ENCODE results near the gene DEF6.
A peak's percentile ranks its signal among the peaks of the same experiment; 100 is the strongest.

Gene DEF6

DNA sequence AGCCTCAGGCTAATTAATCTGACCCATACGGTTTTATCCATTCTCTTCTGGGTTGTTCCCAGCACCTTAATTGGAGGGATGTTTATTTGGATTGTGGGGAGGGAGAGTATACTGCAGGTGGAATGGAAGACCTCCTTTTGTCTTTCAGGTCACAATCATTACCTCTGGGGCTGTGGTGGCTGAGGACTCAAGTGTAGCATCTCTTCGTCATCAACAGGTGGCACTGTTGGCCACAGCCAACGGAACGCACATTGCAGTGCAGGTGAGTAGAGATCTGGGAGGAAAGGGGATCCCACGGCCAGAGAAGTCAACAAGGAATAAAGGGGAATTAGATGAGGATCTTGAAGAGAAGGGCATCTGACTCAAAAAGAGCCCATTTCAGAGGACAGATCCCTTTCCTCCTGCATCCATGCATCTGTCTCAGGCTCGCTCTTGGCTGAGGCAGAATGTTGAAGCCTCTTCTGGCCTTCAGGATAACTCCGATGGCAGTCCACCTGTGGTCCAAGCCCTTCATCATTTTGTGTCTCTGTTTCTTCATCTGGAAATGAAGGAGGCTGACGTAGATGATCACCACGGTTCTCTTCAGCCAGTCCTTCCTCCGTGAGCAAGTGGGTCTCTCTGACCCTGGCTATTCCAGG lies 3.2 kb upstream of the DEF6 start:
- H3K27me3 ChIP-seq (ENCODE audit: insufficient read depth, low read depth, severe bottlenecking) = no peaks in the 10 kb centered on the region
- peak; percentile 68 for DNase-seq
- TF ChIP-seq, protein P1, sequence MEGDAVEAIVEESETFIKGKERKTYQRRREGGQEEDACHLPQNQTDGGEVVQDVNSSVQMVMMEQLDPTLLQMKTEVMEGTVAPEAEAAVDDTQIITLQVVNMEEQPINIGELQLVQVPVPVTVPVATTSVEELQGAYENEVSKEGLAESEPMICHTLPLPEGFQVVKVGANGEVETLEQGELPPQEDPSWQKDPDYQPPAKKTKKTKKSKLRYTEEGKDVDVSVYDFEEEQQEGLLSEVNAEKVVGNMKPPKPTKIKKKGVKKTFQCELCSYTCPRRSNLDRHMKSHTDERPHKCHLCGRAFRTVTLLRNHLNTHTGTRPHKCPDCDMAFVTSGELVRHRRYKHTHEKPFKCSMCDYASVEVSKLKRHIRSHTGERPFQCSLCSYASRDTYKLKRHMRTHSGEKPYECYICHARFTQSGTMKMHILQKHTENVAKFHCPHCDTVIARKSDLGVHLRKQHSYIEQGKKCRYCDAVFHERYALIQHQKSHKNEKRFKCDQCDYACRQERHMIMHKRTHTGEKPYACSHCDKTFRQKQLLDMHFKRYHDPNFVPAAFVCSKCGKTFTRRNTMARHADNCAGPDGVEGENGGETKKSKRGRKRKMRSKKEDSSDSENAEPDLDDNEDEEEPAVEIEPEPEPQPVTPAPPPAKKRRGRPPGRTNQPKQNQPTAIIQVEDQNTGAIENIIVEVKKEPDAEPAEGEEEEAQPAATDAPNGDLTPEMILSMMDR (IDR thresholded peaks at IDR 0.05; ENCODE audit: low read depth, low read length) = peak; percentile 97
- H3K4me3 ChIP-seq (ENCODE audit: low read depth, low read length) = no peak overlapping the region
- peaks cover 76% of the 10 kb centered on the region for H3K36me3 ChIP-seq
- H3K27ac ChIP-seq = no peak overlapping the region
- no peaks in the 10 kb centered on the region for H3K9me3 ChIP-seq (ENCODE audit: severe bottlenecking)

DNA sequence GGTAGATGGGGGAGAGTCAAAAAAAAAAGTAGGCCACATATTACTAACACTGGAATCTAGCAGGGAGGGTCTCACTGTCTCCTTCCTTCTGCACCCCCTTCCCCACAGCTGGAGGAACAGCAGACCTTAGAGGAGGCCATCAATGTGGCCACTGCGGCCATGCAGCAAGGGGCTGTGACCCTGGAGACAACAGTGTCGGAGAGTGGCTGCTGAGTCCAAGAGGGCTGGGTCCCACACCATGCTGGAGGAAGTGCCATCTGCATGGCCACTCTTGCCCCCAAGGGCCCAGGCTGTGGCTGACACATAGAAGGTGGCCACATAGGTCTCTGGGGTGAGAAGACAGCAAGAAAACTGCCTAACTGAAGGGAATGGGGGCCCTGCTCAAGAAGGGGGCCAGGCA lies 2.6 kb upstream of the DEF6 start:
- no peaks in the 10 kb centered on the region for H3K27me3 ChIP-seq (ENCODE audit: insufficient read depth, low read depth, severe bottlenecking)
- DNase-seq = no peak
- no peak overlapping the region for H3K4me3 ChIP-seq (ENCODE audit: low read depth, low read length)
- peaks cover 70% of the 10 kb centered on the region for H3K36me3 ChIP-seq
- TF ChIP-seq, protein P1 (IDR thresholded peaks at IDR 0.05; ENCODE audit: low read depth, low read length) = no peak
- H3K9me3 ChIP-seq (ENCODE audit: severe bottlenecking) = no peaks in the 10 kb centered on the region
- H3K27ac ChIP-seq = no peak overlapping the region

DNA sequence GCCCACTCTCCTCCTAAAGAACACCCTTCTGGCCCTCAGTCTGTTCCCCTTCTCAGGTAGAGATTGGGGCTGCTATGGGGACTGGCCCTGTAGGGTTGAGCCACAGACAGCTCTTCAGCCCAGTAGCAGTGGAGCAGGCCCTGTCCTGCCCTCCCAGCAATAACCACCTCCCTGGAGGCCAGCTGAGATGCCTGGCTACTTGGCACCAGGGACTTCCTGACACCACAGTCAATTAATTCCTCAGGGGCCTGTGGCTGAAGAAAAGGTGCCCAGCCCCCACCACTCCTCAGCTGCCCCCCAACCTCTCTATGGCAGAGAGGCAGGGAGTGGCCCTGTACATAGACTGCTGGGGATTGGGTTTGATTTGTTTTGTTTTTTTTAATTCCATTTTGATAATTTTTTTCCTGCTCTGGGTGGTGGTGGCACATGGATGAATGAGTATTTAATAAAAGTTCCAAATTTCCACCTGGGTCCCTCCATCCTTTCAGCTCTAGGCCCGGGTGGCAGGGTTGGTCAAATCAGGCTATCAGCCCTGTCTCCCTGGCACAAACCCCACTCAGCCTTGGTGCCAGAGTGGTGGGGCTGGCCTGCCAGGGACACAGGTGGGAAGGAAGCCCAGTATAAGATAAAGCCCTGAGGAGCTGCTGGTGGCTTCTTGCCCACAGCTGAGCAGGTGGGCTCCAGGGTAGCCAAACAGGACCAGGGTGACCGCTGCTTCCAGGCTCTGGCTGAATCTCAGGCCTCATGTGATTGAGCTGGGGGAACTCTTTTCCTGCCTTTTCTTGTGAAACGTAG lies 1.9 kb upstream of the DEF6 start:
- TF ChIP-seq, protein P1 (IDR thresholded peaks at IDR 0.05; ENCODE audit: low read depth, low read length) = no peak
- Histone ChIP-seq H3K9me3 (ENCODE audit: severe bottlenecking) (no peaks in the 10 kb centered on the region), H3K36me3 (peaks cover 64% of the 10 kb centered on the region), H3K27ac (no peak overlapping the region), H3K27me3 (ENCODE audit: insufficient read depth, low read depth, severe bottlenecking) (no peaks in the 10 kb centered on the region), H3K4me3 (ENCODE audit: low read depth, low read length) (no peak overlapping the region)
- no peak for DNase-seq

DNA sequence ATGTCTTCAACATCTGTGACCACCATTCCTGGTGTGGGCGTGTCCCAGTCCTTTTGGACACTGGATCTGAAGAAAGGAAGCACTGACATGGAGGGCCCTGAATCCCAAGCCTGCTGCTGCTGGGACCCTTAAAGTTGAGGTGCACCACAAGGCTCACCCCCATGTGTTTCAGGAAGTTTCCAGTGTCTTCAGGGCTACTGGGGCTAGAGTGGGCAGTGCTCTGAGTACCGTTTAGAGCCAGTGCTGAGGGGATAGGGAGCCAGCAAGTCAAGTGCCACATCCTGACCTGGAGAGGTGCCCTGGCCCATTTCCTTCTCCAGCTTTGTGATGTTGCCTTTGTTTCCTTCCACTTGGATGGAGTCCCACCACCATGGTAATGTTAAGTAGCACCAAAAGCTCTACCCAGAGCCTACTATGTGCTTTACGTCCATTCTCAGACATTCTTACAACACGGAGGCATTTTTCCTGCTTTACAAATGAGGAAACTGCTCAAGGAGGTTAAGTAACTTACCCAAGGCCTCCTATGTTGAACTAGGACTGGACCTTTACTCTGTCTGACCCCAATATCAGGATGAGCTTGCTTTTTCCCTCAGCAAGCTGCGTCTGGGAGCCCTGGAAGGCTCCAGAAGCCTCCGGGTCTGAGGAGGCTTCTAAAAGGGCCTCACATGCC lies 552 bp upstream of the DEF6 start:
- Histone ChIP-seq H3K4me3 (ENCODE audit: low read depth, low read length) (no peak overlapping the region), H3K36me3 (peaks cover 50% of the 10 kb centered on the region), H3K9me3 (ENCODE audit: severe bottlenecking) (no peaks in the 10 kb centered on the region), H3K27me3 (ENCODE audit: insufficient read depth, low read depth, severe bottlenecking) (no peaks in the 10 kb centered on the region), H3K27ac (peak overlapping the region; percentile 70)
- DNase-seq = no peak
- TF ChIP-seq, protein P1 (IDR thresholded peaks at IDR 0.05; ENCODE audit: low read depth, low read length) = no peak

DNA sequence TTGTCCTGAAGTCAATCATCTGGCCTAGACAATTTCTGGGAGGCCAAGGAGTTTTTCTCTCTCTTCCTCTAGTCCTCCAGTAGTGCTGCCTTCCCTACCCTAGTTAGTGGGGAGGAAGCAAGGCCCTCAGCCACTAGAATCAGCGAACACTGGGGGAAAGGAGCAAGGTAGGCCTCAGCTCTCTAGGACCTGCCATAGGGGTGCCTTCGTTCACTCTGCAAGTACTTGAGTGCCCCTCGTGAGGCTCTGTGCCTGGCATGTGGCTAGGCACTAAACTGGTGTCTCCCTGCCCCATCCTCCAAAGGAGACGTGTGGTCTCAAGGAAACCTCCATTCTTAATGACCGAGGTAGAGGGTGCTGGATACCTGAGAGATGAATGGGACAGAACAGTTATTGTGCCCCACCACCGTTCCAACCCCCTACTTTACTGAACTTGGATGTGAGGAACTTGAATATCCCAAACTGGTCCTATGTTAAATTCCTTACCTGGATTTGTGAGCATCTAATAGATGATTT lies 1.1 kb downstream of the DEF6 start:
- H3K27ac ChIP-seq = no peak overlapping the region; the same call in 1 of the 2 replicates
- H3K27me3 ChIP-seq (ENCODE audit: insufficient read depth, low read depth, severe bottlenecking) = no peaks in the 10 kb centered on the region
- peaks cover 34% of the 10 kb centered on the region for H3K36me3 ChIP-seq
- TF ChIP-seq, protein P1 (IDR thresholded peaks at IDR 0.05; ENCODE audit: low read depth, low read length) = no peak
- H3K4me3 ChIP-seq (ENCODE audit: low read depth, low read length) = no peak overlapping the region
- DNase-seq = no peak
- no peaks in the 10 kb centered on the region for H3K9me3 ChIP-seq (ENCODE audit: severe bottlenecking)
